Osteocyte (in vitro differentiated cells): Measurements from ENCODE around the gene STRIP1. TPM values are rescaled to one million over a fixed set of nuclear protein-coding genes. Genes with fewer than 3 reads are reported as not detected.

Experiments
- DNase-seq: peaks from one replicate; pipeline ENCODE4 v3.0.0; 2021; ENCODE audit warnings: mixed read lengths; ENCODE audit not compliant: unreplicated experiment; ENCODE audit errors: extremely low spot score
- H3K27ac Mint-ChIP-seq: one replicate; pipeline ENCODE4 v1.8.0; 2021; ENCODE audit warnings: mild to moderate bottlenecking, mixed read lengths; ENCODE audit not compliant: unreplicated experiment
- H3K27me3 Mint-ChIP-seq: one replicate; pipeline ENCODE4 v1.8.0; 2021; ENCODE audit warnings: mixed read lengths; ENCODE audit not compliant: unreplicated experiment
- H3K36me3 Mint-ChIP-seq: one replicate; pipeline ENCODE4 v1.8.0; 2021; ENCODE audit warnings: mixed read lengths; ENCODE audit not compliant: unreplicated experiment
- H3K4me1 Mint-ChIP-seq: one replicate; pipeline ENCODE4 v1.8.0; 2021; ENCODE audit warnings: mixed read lengths; ENCODE audit not compliant: unreplicated experiment
- H3K4me3 Mint-ChIP-seq: one replicate; pipeline ENCODE4 v1.8.0; 2021; ENCODE audit warnings: mild to moderate bottlenecking, moderate library complexity, mixed read lengths; ENCODE audit not compliant: unreplicated experiment
- H3K9me3 Mint-ChIP-seq: one replicate; pipeline ENCODE4 v1.8.0; 2021; ENCODE audit warnings: mixed read lengths; ENCODE audit not compliant: unreplicated experiment
- total RNA-seq: library from RNA; stranded (reverse); gene quantifications from 2 replicates; pipeline ENCODE4 v1.2.1, GENCODE V29; 2021
- TF ChIP-seq, protein P1 (sequence below): fragments of 200-600 bp; sonication (generic); IDR thresholded peaks from 2 replicates; pipeline ENCODE4 v1.5.0; 2021; ENCODE audit warnings: antibody characterized with exemption, mild to moderate bottlenecking, moderate library complexity

The STRIP1 gene
- total RNA-seq, 1 donor from 2014 or later: 55.7 TPM

DNA sequence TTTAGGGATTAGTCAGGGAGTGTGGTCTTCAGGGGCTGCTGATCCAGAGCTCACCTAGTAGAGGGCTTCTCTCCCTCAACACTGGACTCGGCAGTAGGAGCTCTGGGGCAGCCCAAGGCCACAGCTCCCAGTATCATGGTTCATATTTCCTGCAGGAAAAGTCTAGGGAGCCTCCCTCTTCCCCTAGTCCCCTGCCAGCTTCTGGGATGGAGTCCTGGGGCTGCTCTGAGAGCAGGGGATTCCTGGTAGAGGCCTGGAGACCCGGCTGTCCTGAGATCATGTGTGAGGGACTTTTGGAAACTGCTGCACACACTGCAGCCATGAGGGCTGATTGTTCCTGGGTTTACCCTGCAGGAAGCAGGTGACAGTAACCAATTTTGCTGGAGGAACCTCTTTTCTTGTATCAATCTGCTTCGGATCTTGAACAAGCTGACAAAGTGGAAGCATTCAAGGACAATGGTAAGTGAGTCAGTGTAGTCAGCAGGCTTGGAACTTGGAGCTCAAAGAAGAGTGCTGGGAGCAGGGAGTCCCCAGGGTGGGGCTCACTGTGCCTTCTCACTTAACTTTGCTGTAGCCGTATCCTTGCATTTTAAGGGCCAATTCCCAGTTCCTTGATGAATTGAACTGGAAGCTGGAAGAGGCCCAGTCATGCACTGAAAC, 16.3 kb downstream of the STRIP1 start:
- peaks cover 9% of the 10 kb centered on the region for H3K4me1 Mint-ChIP-seq
- H3K36me3 Mint-ChIP-seq: peaks cover 55% of the 10 kb centered on the region

DNA sequence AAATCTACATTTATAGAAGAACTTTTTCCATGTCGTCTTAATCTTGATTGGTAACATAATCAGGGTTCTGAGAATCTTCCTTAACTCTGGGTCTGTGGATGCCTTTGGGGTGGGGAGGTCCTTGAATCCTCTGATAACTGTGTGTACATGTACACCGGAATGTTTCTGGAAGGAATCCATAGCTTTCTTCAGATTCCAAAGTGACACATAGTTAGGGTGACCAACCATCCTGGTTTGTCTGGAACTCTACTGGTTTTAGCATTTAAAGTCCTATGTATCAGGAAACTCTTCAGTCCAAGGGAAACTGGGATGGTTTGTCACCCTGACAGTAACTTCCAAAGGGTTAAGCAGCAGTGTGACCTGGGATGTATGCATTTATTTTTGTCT, 16.8 kb downstream of the STRIP1 start:
- TF ChIP-seq, protein P1, sequence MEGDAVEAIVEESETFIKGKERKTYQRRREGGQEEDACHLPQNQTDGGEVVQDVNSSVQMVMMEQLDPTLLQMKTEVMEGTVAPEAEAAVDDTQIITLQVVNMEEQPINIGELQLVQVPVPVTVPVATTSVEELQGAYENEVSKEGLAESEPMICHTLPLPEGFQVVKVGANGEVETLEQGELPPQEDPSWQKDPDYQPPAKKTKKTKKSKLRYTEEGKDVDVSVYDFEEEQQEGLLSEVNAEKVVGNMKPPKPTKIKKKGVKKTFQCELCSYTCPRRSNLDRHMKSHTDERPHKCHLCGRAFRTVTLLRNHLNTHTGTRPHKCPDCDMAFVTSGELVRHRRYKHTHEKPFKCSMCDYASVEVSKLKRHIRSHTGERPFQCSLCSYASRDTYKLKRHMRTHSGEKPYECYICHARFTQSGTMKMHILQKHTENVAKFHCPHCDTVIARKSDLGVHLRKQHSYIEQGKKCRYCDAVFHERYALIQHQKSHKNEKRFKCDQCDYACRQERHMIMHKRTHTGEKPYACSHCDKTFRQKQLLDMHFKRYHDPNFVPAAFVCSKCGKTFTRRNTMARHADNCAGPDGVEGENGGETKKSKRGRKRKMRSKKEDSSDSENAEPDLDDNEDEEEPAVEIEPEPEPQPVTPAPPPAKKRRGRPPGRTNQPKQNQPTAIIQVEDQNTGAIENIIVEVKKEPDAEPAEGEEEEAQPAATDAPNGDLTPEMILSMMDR: no peak
- no peaks in the 10 kb centered on the region for H3K9me3 Mint-ChIP-seq
- H3K4me3 Mint-ChIP-seq: no peak overlapping the region
- H3K4me1 Mint-ChIP-seq: peaks cover 11% of the 10 kb centered on the region
- H3K27me3 Mint-ChIP-seq: no peaks in the 10 kb centered on the region
- no peak for DNase-seq
- peaks cover 54% of the 10 kb centered on the region for H3K36me3 Mint-ChIP-seq
- H3K27ac Mint-ChIP-seq: no peak overlapping the region

More for the DNA sequence above, 16.3 kb downstream of the STRIP1 start:
- TF ChIP-seq, protein P1: no peak
- Mint-ChIP-seq H3K27me3 (no peaks in the 10 kb centered on the region), H3K9me3 (no peaks in the 10 kb centered on the region), H3K27ac (no peak overlapping the region), H3K4me3 (no peak overlapping the region)
- no peak for DNase-seq

DNA sequence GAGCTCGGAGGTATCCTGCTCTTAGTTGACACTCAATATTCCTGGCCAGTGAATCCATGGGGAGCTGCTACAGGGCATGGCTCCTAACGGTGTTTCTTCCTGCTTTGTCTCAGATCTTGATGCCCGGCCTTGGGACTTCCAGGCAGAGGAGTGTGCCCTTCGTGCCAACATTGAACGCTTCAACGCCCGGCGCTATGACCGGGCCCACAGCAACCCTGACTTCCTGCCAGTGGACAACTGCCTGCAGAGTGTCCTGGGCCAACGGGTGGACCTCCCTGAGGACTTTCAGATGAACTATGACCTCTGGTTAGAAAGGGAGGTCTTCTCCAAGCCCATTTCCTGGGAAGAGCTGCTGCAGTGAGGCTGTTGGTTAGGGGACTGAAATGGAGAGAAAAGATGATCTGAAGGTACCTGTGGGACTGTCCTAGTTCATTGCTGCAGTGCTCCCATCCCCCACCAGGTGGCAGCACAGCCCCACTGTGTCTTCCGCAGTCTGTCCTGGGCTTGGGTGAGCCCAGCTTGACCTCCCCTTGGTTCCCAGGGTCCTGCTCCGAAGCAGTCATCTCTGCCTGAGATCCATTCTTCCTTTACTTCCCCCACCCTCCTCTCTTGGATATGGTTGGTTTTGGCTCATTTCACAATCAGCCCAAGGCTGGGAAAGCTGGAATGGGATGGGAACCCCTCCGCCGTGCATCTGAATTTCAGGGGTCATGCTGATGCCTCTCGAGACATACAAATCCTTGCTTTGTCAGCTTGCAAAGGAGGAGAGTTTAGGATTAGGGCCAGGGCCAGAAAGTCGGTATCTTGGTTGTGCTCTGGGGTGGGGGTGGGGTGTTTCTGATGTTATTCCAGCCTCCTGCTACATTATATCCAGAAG, 19.4 kb downstream of the STRIP1 start:
- H3K27ac Mint-ChIP-seq: no peak overlapping the region
- H3K4me1 Mint-ChIP-seq: peaks cover 11% of the 10 kb centered on the region
- H3K27me3 Mint-ChIP-seq: no peaks in the 10 kb centered on the region
- H3K36me3 Mint-ChIP-seq: peaks cover 49% of the 10 kb centered on the region
- TF ChIP-seq, protein P1: peak; percentile 94
- DNase-seq: no peak
- H3K9me3 Mint-ChIP-seq: no peaks in the 10 kb centered on the region
- no peak overlapping the region for H3K4me3 Mint-ChIP-seq

DNA sequence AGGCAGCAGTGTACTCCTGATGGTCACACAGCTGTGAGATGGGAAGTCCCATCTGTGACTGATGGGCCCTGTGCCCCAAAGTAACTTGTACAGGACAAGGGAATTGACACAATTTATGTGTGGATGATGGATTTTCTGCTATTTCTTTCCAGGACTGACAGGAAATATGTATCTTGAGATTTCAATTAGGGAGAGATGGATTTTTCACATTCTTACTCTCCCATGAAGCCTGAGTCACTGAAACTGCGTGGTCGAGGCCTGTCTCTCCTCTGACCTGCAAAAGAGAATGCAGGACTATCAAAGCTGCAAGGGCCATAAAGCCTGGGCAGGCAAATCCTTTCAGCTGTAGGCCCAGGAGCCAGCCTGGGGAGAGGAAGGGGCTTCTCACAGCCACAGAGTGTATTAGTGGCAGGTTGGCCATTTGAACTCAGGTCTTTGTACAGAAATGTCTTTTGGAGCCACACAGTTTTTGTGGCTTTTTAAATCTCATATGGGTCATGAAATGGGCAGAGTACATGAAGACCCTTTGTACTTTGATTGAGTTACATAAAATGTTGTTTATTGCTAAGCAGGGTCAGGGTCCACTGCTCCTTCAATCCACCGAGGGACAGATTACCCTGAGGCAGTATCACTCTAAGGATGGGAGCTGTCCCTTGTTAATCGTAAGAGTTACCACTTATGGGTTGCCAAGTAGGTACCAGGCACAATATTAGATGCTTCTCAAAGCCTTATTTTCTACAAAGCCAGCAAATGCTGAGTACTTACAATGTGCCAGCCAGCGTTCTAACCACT, 21.3 kb downstream of the STRIP1 start:
- H3K9me3 Mint-ChIP-seq: no peaks in the 10 kb centered on the region
- no peak for DNase-seq
- H3K27me3 Mint-ChIP-seq: no peaks in the 10 kb centered on the region
- H3K4me3 Mint-ChIP-seq: no peak overlapping the region
- TF ChIP-seq, protein P1: no peak
- peak overlapping the region; percentile 31 for H3K27ac Mint-ChIP-seq
- peaks cover 55% of the 10 kb centered on the region for H3K36me3 Mint-ChIP-seq
- peaks cover 11% of the 10 kb centered on the region for H3K4me1 Mint-ChIP-seq
